ENCODE data around the gene AMHR2.
"Not testable (repeated sequence)": the region's sequence is repeated elsewhere in the genome, so short reads cannot be mapped to it uniquely, and the experiment has no call there.

Gene AMHR2

GRCh38 chr12:53415752-53416389 is 7.8 kb upstream of the AMHR2 start:
- DNase-seq, result not testable (repeated sequence)

GRCh38 chr12:53417291-53417816 is 6.3 kb upstream of the AMHR2 start:
- peak in 1 of 2 donors; percentile 5 for DNase-seq

- no peak for DNase-seq
These were observed 5.4 kb upstream of the AMHR2 start for GRCh38 chr12:53418221-53418620.

GRCh38 chr12:53419756-53420155 is 3.9 kb upstream of the AMHR2 start:
- no peak for DNase-seq

GRCh38 chr12:53422247-53422646 is 1.4 kb upstream of the AMHR2 start:
- not testable (repeated sequence) for DNase-seq

- DNase-seq, result no peak
These were observed 1.2 kb downstream of the AMHR2 start for GRCh38 chr12:53424626-53425514.

- no peak for DNase-seq
These were observed 2.0 kb downstream of the AMHR2 start for GRCh38 chr12:53425515-53426150.

- no peak for DNase-seq
These were observed 4.4 kb downstream of the AMHR2 start for GRCh38 chr12:53427905-53428594.

GRCh38 chr12:53428741-53429140 is 5.1 kb downstream of the AMHR2 start:
- no peak for DNase-seq

- no peak for DNase-seq
These were observed 6.5 kb downstream of the AMHR2 start for GRCh38 chr12:53430116-53430515.

GRCh38 chr12:53431187-53431586 is 7.5 kb downstream of the AMHR2 start:
- no peak for DNase-seq

- DNase-seq, result not testable (repeated sequence)
These were observed 11.7 kb downstream of the AMHR2 start for GRCh38 chr12:53435326-53435725.

GRCh38 chr12:53439582-53439981 is 15.9 kb downstream of the AMHR2 start:
- not testable (repeated sequence) for DNase-seq

- peak; percentile 98 to 99 for DNase-seq
These were observed 17.6 kb downstream of the AMHR2 start, which contains the start of gene PRR13 for GRCh38 chr12:53441040-53441833. PRR13 (plus strand) TSS chr12:53441734; CDS start chr12:53442715, 981 bp downstream.

GRCh38 chr12:53443955-53444354 is 20.3 kb downstream of the AMHR2 start:
- no peak for DNase-seq

GRCh38 chr12:53444593-53445325 is 21.1 kb downstream of the AMHR2 start:
- not testable (repeated sequence) for DNase-seq

- no peak for DNase-seq
These were observed 27.3 kb downstream of the AMHR2 start for GRCh38 chr12:53450936-53451335.

- peak; percentile 98 to 99 for DNase-seq
These were observed 28.1 kb downstream of the AMHR2 start, which contains the start of gene PCBP2 for GRCh38 chr12:53451661-53452158. PCBP2 (plus strand) TSS chr12:53452102; CDS start chr12:53454801, 2,699 bp downstream.

GRCh38 chr12:53452159-53453077 is 28.8 kb downstream of the AMHR2 start:
- DNase-seq, result peak; percentile 75 to 81
